Omental fat pad (tissue), 4 donors: Measurements from ENCODE around the gene TTC31. TPM values are rescaled to one million over a fixed set of nuclear protein-coding genes. Genes with fewer than 3 reads are reported as not detected.

Experiments
- ATAC-seq: fragments of 150-250 bp; one replicate; pipeline ENCODE4 v1.9.1; 2016; ENCODE audit warnings: mild to moderate bottlenecking, moderate library complexity; ENCODE audit not compliant: low FRiP score
- DNase-seq: peaks from one replicate; pipeline ENCODE4 v3.0.0-alpha.2; 2019; ENCODE audit warnings: low spot score
- total RNA-seq, 4 donors: library from RNA; depleted of rRNA; stranded (reverse); fragments of >200 nt; gene quantifications; one replicate each; pipeline ENCODE4 v1.1.0, GENCODE V29; 2016
- TF ChIP-seq, protein P1 (sequence below), 3 donors: fragments of 450-650 bp; IDR thresholded peaks; one replicate each; pipeline ENCODE4 v1.5.1; 2016 to 2017; ENCODE audit warnings: antibody characterized with exemption in 3 of 3, mild to moderate bottlenecking in 3 of 3, moderate library complexity in 2 of 3

TTC31 gene
- total RNA-seq, 4 donors from 2014 or later = 16.8 to 25.7 (median 22.1) TPM

DNA sequence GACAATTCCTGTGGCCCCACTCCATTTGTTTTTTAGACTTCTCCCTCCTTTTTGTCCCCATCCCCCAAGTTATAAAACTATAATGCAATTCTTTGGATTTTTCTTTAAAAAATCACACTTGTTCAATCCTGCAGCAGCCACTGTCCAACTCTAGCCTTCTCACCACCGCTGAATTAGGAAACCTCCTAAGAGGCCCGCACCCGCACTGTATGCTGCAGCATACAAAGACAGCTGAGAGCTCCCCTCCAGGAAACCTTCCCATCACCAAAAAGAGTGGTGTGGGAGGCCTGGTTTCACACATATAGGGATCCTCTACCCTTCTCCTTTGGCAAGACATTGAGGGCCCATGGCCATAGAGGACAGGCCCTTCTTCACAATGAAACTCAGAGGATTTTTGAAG lies 21.7 kb downstream of the TTC31 start:
- ATAC-seq (no peak), DNase-seq (no peak)
- TF ChIP-seq, protein P1, sequence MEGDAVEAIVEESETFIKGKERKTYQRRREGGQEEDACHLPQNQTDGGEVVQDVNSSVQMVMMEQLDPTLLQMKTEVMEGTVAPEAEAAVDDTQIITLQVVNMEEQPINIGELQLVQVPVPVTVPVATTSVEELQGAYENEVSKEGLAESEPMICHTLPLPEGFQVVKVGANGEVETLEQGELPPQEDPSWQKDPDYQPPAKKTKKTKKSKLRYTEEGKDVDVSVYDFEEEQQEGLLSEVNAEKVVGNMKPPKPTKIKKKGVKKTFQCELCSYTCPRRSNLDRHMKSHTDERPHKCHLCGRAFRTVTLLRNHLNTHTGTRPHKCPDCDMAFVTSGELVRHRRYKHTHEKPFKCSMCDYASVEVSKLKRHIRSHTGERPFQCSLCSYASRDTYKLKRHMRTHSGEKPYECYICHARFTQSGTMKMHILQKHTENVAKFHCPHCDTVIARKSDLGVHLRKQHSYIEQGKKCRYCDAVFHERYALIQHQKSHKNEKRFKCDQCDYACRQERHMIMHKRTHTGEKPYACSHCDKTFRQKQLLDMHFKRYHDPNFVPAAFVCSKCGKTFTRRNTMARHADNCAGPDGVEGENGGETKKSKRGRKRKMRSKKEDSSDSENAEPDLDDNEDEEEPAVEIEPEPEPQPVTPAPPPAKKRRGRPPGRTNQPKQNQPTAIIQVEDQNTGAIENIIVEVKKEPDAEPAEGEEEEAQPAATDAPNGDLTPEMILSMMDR (IDR thresholded peaks at IDR 0.05) = no peak

DNA sequence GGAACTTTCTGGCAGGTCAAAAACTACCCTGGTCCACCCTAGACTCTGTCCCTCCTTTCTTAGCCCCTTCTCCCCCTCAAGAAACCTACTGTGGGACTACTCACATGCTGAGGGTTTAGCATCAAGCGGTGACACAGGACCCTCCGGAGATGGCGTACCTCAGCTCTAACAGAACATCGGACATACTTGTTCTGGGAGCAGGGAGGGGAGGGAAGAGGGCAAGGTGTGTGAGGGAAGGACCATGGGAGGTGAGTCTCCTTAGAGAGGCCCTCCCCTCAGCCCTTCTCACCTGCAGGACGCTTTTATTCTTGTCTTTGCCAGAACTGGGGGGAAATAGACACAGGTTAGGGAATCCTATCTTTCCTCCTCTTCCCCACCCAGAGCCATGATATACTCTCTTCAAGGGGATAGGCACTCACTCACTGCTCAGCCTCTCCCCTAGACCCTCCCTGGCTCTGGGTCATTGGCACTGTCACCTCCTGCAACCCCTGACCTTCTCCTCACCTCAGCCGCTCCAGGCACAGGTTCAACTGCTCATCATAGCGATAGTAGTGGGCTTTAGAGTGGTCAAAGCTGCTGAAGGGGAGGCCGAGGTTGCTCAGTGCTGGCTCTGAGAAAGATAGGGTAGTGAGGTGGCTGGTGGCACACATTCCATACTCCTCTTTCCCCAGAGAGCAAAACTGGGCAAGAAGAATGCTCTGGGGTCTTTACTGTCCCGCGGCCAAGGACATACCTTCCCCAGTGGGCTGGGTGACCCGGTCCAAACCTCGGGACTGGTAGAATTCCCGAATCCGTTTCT lies 22.8 kb downstream of the TTC31 start:
- TF ChIP-seq, protein P1 (IDR thresholded peaks at IDR 0.05) = no peak
- DNase-seq (no peak), ATAC-seq (no peak)

DNA sequence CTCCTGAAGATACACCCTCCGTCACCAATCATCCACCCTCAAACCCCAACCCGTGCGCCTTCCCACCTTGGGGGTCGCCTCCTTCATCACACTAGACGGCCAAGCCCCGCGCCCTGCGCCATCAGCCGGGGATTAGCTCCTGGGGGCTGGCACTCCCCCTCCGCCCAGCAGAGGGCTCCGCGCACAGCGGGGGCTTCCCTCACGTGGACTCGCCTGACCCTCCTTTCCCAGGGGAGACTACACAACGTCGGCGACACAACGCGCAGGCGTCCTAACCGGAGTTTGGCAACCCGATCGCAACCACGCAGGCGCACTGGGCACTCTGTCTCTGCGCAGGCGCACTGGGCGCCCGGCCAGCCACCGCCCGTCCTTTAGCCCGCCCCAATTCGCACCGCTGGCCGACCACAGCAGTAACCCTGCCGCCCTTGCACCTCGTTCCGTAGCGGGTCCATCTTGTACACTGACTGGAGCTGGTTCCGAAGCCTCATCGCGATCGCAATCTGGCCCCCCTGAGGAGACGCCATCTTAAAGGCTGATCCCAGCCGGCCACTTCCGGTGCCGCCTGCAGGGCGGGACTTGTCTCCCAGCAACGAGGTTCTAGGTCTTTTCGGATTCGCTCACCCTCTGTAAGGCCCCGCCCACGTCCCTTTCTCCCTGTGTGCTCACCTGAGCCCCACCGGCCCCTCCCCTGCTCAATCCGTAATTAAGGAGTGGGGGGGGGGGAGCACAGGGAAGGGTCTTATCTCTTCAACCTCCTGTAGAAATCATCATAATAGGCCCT lies 24.5 kb downstream of the TTC31 start, which contains the start of gene PCGF1:
Gene PCGF1 (minus strand): TSS at position 551 of the 781 bp plus-strand sequence. CDS start 27 bp downstream, at position 524.
- TF ChIP-seq, protein P1 (IDR thresholded peaks at IDR 0.05) = no peak
- ATAC-seq (peak; percentile 92), DNase-seq (peak; percentile 99)

DNA sequence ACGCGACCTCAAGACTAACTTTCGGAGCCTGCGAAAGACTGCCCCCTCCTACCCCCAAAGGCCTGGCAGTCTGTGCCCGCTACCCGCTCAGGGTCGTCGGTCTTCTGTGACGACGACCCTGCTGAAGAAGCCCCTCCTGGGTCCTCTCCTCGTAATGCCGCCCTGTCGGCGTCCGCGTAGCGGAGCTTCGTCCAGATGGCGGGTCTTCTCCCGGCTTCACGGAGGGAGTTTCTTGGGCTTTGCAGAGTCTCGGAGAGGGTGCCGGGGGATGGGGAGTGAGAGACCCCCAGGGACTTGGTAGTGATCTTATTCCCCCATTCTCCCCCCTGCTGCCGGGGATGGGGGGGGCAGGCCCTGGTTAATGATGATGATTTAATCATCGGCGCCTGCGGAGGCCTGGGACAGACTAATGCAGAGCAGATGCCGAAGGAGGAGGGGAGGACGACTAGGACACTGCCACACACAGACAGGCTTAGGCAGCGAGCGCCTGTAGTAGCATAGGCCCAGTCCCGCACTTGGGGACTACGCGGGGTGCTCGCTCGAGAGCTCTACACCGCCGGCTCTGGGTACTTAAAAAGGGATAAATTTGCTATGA lies 25.1 kb downstream of the TTC31 start:
- DNase-seq = no peak
- TF ChIP-seq, protein P1 (IDR thresholded peaks at IDR 0.05) = no peak
- no peak for ATAC-seq

DNA sequence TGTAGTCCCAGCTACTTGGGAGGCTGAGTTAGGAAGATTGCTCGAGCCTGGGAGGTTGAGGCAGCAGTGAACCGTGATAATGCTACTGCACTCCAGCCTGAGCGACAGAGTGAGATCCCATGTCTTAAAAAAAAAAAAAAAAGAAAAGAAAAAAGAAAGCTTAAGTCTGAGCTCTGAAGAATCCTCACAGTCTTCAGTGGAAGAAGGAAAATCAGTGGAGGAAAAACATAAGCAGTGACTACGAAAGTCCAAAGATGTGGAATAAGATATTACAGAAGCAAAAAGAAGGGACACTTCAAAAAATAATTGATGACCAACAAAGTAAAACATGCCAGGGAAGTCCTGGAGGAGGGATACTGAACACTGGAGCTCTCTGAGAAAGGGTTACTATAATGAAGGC lies 27.4 kb downstream of the TTC31 start:
- DNase-seq (no peak), ATAC-seq (no peak)
- TF ChIP-seq, protein P1 (IDR thresholded peaks at IDR 0.05) = no peak

DNA sequence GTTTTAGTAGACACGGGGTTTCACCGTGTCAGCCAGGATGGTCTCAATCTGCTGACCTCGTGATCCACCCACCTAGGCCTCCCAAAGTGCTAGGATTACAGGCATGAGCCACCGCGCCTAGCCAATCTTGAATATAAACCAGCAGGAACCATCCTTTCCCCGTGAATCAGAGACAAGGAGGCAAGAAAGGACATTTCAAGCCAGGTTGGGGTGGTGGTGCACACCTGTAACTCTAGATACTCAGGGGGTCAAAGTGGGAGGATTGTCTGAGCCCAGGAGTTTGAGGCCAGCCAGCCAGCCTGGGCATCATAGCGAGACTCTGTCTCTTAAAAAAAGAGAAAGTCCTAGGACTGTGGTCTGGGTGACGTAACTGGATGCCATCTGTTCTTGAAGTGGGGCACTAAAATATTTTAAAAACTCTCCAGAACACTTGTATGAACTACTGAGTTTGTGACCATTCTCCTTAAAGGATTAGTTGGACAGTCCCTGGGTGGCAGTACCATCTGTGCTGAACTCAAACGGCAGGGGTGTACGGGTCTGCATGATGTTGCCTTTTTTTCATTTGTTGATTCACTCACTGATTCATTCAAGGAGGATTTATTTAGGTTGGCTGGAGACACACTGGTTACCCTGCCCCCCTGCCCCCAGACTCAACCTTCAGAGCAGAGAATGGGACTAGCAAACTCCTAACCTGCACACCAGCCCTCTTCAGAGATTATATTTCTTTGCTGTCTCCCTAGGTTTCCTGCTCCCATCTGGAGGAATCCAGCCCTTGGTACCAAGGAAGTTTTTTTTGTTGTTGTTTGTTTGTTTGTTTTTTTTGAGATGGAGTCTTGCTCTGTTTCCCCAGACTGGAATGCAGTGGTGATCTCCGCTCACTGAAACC lies 28.5 kb downstream of the TTC31 start:
- no peak for ATAC-seq
- TF ChIP-seq, protein P1 (IDR thresholded peaks at IDR 0.05) = no peak

More for the DNA sequence above, 28.5 kb downstream of the TTC31 start:
- no peak for DNase-seq
